GM10248 (cell line): Measurements from ENCODE around the gene C2orf49.

Experiments
- CTCF ChIA-PET: fragments of 300-600 bp; sonication (Branson Sonifier 250); formaldehyde crosslinking; extraction: SDS; loops from one replicate; lab custom pipeline; 2021; ENCODE audit warnings: antibody characterized with exemption; lab: Yijun Ruan, JAX
- POLR2A ChIA-PET: fragments of 350-650 bp; sonication (Branson Sonifier 250); formaldehyde crosslinking; extraction: SDS; loops from one replicate; lab custom pipeline; 2020; ENCODE audit warnings: antibody characterized with exemption; lab: Yijun Ruan, JAX
- DNase-seq: peaks from one replicate; pipeline ENCODE4 v3.0.0; 2012; ENCODE audit errors: extremely low spot score
- TF ChIP-seq, protein P1 (sequence below): IDR thresholded peaks from 2 replicates; pipeline ENCODE4 v1.5.1; 2012; ENCODE audit warnings: mild to moderate bottlenecking, low read depth; ENCODE audit errors: extremely low read depth, missing control alignments, control extremely low read depth

The C2orf49 gene

DNA sequence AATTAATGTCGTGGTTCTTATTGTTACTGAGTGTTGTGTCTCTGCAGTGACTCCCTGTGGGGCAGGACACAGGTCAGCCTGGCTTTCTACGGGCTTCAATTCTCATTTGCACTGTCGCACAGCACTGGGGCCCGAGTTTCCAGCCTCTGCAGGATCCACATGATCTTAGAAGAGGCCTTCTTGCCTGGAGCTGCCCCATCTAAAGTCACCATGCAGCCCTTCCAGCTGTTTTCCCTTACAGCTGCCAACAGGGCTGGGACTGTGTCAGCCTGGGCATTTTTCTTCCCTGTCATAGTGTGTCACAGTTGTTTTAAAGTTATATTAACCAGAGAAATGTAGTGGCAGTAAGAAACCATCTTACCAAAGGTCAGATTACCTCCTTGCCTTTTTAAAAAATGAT lies 34.5 kb downstream of the C2orf49 start:
- TF ChIP-seq, protein P1, sequence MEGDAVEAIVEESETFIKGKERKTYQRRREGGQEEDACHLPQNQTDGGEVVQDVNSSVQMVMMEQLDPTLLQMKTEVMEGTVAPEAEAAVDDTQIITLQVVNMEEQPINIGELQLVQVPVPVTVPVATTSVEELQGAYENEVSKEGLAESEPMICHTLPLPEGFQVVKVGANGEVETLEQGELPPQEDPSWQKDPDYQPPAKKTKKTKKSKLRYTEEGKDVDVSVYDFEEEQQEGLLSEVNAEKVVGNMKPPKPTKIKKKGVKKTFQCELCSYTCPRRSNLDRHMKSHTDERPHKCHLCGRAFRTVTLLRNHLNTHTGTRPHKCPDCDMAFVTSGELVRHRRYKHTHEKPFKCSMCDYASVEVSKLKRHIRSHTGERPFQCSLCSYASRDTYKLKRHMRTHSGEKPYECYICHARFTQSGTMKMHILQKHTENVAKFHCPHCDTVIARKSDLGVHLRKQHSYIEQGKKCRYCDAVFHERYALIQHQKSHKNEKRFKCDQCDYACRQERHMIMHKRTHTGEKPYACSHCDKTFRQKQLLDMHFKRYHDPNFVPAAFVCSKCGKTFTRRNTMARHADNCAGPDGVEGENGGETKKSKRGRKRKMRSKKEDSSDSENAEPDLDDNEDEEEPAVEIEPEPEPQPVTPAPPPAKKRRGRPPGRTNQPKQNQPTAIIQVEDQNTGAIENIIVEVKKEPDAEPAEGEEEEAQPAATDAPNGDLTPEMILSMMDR = no peak
- ChIA-PET CTCF (interaction anchor here (2.1 to 2.7 kb wide), 2 partner anchors 149 to 175 kb away, joined by 7 to 27 read pairs; no protein-coding TSS in a partner anchor), POLR2A (no interaction called here)
- no peak for DNase-seq

DNA sequence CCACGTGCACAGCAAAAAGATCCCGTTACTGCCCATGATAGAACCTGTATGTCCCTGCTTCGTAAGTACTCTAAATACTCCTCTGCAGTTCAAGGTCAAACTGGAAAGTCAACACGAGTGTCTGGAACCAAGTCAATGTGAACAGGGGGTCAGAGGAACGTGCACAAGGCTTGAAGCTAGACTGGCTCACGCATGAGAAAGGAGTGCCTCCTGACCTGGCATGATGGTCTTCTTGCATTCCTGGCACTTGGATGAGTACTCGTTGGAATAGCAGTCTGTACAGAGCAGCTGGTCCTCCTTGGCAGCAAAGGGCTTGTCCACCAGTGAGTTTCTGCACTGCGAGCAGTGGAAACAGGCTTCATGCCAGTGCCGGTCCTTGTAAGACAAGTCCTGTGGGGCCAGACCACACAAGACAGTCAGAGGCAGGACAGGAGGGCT lies 36.0 kb downstream of the C2orf49 start:
- POLR2A ChIA-PET = no interaction called here
- CTCF ChIA-PET = interaction anchor here (2.3 kb wide), 1 partner anchor 148 kb away, joined by 7 read pairs; no protein-coding TSS in a partner anchor

DNA sequence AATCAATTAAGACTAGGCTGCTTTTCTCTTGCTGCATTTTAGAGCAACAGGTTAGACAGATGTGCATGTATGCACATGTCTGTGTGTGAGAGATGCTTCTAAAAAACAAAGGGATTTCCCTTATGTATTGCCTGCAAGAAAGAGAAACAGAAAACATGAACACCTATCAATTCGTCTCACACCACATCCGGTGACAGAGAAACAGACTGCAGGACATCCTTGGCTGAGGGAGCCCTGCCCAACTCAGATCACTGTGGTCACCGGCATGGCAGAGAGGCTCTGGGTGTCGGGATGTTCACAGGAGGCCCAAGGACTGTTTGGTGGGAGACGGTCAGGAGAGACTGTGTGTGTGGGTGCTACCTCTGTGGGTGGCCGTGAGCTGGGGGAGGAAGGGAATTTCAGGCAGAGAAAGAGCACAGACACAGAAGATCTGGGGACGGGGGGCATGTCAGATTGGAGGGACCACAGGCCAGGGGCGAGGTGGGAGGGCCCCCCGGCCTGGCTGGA lies 36.6 kb downstream of the C2orf49 start:
- TF ChIP-seq, protein P1 = no peak
- CTCF ChIA-PET = interaction anchor here (2.3 kb wide), 1 partner anchor 147 kb away, joined by 7 read pairs; no protein-coding TSS in a partner anchor
- POLR2A ChIA-PET = no interaction called here
- peak; percentile 74 for DNase-seq

More for the DNA sequence above, 36.0 kb downstream of the C2orf49 start:
- TF ChIP-seq, protein P1 = no peak
- DNase-seq = no peak

DNA sequence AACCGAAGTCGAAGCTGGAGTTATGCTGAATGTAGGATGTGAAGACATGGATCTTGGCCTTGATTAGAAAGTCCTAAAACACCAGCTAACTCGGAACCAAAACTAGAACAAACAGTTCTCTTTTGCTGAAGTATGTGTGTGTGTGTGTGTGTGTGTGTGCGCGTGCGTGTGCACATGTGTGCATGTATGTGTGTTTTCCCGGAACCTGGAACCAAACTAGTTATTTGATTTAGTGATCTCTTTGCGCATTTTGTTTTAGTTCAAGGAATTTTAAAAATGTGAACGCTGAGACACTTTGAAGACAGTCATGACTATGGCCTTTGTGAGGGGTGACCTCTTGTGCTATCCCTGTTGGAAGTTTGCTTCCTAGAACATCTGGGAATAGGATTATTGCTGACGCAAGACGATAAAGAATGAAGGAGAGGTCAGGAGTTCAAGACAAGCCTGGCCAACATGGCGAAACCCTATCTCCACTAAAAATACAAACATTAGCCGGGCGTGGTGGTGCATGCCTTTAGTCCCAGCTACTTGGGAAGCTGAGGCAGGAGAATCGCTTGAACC lies 37.7 kb downstream of the C2orf49 start:
- ChIA-PET POLR2A (no interaction called here), CTCF (interaction anchor here (1.7 to 2.3 kb wide), 2 partner anchors 20 to 146 kb away, joined by 3 to 7 read pairs; no protein-coding TSS in a partner anchor)
- no peak for DNase-seq
- TF ChIP-seq, protein P1 = no peak

DNA sequence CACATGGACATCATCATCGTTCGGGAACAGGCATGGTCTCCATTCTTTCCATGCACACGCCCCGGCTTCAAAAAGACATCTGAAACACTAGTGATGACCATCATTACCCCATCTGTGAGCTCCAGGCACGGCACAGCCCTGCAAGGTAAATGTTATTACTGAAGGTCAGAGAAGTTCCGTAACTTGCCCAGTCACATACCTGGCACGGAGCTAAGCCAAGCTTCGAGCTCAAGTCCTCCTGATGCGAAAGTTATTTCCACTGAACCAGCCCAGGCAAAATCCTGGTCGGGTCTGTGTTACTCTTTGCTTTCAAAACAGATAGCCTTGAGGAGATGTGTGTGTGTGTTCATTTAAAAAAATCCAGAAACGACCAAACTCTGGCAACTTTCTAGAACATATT lies 38.7 kb downstream of the C2orf49 start:
- no peak for DNase-seq
- TF ChIP-seq, protein P1 = no peak
- CTCF ChIA-PET = interaction anchor here (1.7 to 2.3 kb wide), 2 partner anchors 19 to 145 kb away, joined by 3 to 7 read pairs; no protein-coding TSS in a partner anchor
- POLR2A ChIA-PET = no interaction called here

DNA sequence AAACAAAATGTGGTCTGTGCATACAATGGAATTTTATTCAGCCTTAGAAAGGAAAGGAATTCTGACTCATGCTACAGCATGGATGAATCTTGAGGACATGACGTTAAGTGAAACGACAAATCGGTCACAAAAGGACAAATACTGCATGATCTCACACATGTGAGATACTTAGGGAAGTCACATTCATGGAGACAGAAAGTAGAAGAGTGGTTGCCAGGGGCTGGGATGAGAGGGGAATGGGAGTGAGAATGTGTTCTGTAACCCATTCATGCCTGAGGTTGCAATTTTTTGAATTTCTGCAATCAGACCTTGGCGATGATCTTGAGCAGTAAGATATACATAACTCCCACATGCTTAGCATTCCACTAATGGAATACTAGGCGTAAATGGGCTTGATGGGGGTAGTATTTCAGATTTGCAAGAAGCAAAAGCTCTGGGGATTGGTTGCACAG lies 39.5 kb downstream of the C2orf49 start:
- no peak for DNase-seq

More for the DNA sequence above, 39.5 kb downstream of the C2orf49 start:
- CTCF ChIA-PET = interaction anchor here (2.3 kb wide), 1 partner anchor 144 kb away, joined by 11 read pairs; no protein-coding TSS in a partner anchor
- TF ChIP-seq, protein P1 = no peak
- POLR2A ChIA-PET = no interaction called here
